ENCODE results near the gene PLPPR1.

The PLPPR1 gene

DNA sequence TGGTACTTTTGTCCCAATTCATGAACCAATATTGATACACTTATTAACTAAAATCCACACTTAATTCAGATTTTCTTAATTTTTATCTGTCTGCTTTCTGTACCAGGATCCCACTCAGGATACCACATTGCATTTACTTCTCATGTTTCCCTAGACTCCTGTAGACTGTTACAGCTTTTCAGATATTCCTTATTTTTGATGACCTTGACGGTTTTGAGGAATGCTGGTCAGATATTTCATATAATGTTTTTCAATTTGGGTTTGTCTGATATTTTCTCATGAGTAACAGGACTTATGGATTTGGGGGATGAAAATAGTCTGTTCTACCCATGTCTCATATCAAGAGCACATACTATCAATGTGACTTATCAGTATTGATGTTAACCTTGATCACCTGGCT, 37.4 kb downstream of the PLPPR1 start:
- TF ChIP-seq, protein P1, sequence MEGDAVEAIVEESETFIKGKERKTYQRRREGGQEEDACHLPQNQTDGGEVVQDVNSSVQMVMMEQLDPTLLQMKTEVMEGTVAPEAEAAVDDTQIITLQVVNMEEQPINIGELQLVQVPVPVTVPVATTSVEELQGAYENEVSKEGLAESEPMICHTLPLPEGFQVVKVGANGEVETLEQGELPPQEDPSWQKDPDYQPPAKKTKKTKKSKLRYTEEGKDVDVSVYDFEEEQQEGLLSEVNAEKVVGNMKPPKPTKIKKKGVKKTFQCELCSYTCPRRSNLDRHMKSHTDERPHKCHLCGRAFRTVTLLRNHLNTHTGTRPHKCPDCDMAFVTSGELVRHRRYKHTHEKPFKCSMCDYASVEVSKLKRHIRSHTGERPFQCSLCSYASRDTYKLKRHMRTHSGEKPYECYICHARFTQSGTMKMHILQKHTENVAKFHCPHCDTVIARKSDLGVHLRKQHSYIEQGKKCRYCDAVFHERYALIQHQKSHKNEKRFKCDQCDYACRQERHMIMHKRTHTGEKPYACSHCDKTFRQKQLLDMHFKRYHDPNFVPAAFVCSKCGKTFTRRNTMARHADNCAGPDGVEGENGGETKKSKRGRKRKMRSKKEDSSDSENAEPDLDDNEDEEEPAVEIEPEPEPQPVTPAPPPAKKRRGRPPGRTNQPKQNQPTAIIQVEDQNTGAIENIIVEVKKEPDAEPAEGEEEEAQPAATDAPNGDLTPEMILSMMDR (IDR thresholded peaks at IDR 0.05; ENCODE audit: low read depth, low read length, missing control alignments) = no peak
- no peak for DNase-seq (ENCODE audit: extremely low read depth, low read depth)
- H3K4me3 ChIP-seq (replicated peaks; ENCODE audit: low read depth, low read length) = no peak overlapping the region

GRCh38 chr9:101068696-101069095, 40.2 kb downstream of the PLPPR1 start:
- H3K4me3 ChIP-seq (replicated peaks; ENCODE audit: low read depth, low read length) = no peak overlapping the region
- no peak for DNase-seq (ENCODE audit: extremely low read depth, low read depth)
- TF ChIP-seq, protein P1 (IDR thresholded peaks at IDR 0.05; ENCODE audit: low read depth, low read length, missing control alignments) = no peak

- no peak for DNase-seq (ENCODE audit: extremely low read depth, low read depth)
- TF ChIP-seq, protein P1 (IDR thresholded peaks at IDR 0.05; ENCODE audit: low read depth, low read length, missing control alignments) = no peak
- no peak overlapping the region for H3K4me3 ChIP-seq (replicated peaks; ENCODE audit: low read depth, low read length)
These were observed 43.7 kb downstream of the PLPPR1 start for GRCh38 chr9:101072259-101072658.

DNA sequence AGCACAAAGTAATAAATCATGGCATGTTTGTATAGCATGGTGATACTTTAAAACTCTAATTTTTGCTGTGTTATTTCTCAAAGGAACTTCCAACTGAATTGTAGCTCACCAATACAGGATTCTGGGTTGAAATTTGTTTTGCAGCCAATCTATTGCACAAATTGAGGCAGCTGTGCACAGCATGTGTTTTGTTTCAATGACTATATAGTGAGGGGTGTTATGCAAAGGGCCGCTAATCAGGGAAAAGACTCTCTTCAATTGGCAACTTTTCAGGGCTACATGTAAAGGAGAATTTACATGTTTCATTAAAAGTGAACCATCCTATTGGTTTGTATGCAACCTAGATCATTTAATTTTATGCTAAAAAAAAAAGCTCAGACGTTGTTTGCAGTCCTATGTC, 44.6 kb downstream of the PLPPR1 start:
- DNase-seq (ENCODE audit: extremely low read depth, low read depth) = no peak
- TF ChIP-seq, protein P1 (IDR thresholded peaks at IDR 0.05; ENCODE audit: low read depth, low read length, missing control alignments) = no peak
- H3K4me3 ChIP-seq (replicated peaks; ENCODE audit: low read depth, low read length) = no peak overlapping the region

DNA sequence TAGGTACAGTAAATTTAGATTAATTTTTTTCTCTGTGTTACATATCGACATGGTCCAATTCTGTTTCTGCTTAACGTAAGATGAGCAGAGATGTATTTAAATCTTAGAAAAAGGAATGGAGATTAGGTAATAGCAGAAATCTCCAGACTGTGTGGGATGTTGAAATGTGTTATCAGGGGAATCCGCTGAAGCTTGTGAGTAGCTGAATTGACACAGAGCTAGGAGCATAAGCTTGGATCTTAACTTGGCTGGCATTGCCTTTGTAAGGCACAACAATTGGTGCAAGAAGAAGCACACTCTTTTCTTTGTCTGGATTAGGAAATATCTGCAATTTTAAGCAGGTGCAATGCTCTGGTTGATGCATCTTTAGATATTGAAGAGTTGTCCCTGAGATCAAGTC, 53.1 kb downstream of the PLPPR1 start:
- TF ChIP-seq, protein P1 (IDR thresholded peaks at IDR 0.05; ENCODE audit: low read depth, low read length, missing control alignments) = no peak
- no peak overlapping the region for H3K4me3 ChIP-seq (replicated peaks; ENCODE audit: low read depth, low read length)
- no peak for DNase-seq (ENCODE audit: extremely low read depth, low read depth)

DNA sequence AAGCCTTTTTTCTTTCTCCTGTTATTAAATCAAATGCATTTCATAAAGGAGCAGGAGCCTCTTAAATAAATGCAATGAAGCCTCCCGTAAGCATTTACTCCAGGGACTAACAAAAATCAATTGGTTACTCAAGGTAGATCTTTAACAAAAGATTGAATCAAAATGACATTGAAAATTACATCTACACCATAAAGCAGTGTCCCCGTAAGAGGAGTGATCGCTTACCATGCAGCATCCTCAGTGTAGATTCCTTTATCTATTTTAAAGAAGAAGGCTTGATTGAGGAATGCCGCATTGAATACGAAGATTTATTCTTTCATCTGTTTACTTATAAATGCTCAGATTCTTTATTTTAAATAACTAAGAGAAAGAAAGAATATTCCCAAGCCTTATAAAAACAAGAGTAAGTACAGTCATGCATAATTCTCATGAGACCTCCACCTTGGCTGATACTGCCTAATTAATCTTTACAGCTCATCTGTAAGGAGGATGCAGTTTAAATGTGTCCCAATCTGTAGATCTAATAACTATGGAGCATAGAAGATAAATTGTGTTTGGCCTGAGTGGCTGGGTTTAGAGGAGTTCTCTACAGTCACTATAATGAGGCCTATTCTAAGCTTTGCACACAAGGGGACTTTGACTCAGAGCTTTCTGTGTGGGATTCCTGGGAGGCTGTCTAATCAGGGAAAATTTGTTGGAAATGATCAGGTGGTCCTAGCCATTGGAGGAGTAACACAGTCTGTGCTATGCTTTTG, 55.1 kb downstream of the PLPPR1 start:
- TF ChIP-seq, protein P1 (IDR thresholded peaks at IDR 0.05; ENCODE audit: low read depth, low read length, missing control alignments) = no peak
- DNase-seq (ENCODE audit: extremely low read depth, low read depth) = no peak
- no peak overlapping the region for H3K4me3 ChIP-seq (replicated peaks; ENCODE audit: low read depth, low read length)

- no peak for DNase-seq (ENCODE audit: extremely low read depth, low read depth)
- TF ChIP-seq, protein P1 (IDR thresholded peaks at IDR 0.05; ENCODE audit: low read depth, low read length, missing control alignments) = no peak
- H3K4me3 ChIP-seq (replicated peaks; ENCODE audit: low read depth, low read length) = no peak overlapping the region
These were observed 58.9 kb downstream of the PLPPR1 start for GRCh38 chr9:101087426-101087825.
